NCI-H2196 (cell line): Measurements from ENCODE around the gene MISP.
A peak's percentile ranks its signal among the peaks of the same experiment; 100 is the strongest.

Experiments
- DNase-seq: peaks from one replicate; lab custom pipeline; 2025; ENCODE audit not compliant: unreplicated experiment; lab: John Stamatoyannopoulos, UW

Gene MISP

GRCh38 chr19:772730-773436, 22.0 kb downstream of the MISP start:
- peak; percentile 21 for DNase-seq

GRCh38 chr19:776549-776948, 25.6 kb downstream of the MISP start:
- DNase-seq: no peak

GRCh38 chr19:778910-779653, 28.2 kb downstream of the MISP start:
- DNase-seq: no peak

GRCh38 chr19:780935-781334, 30.0 kb downstream of the MISP start:
- no peak for DNase-seq

GRCh38 chr19:781800-782184, 30.9 kb downstream of the MISP start:
- no peak for DNase-seq

GRCh38 chr19:782185-782877, 31.4 kb downstream of the MISP start:
- no peak for DNase-seq

- DNase-seq: no peak
These were observed 32.2 kb downstream of the MISP start for GRCh38 chr19:782878-783668.

GRCh38 chr19:784541-784940, 33.6 kb downstream of the MISP start:
- no peak for DNase-seq

GRCh38 chr19:787536-787935, 36.6 kb downstream of the MISP start:
- DNase-seq: no peak

GRCh38 chr19:788686-788982, 37.7 kb downstream of the MISP start:
- DNase-seq: no peak

- DNase-seq: no peak
These were observed 38.2 kb downstream of the MISP start for GRCh38 chr19:788983-789700.

GRCh38 chr19:789701-790060, 38.8 kb downstream of the MISP start:
- DNase-seq: no peak

GRCh38 chr19:791007-791566, 40.2 kb downstream of the MISP start:
- no peak for DNase-seq

GRCh38 chr19:791567-792305, 40.8 kb downstream of the MISP start:
- no peak for DNase-seq

GRCh38 chr19:792306-792885, 41.5 kb downstream of the MISP start:
- no peak for DNase-seq

- no peak for DNase-seq
These were observed 42.9 kb downstream of the MISP start for GRCh38 chr19:793806-794205.

- DNase-seq: no peak
These were observed 44.2 kb downstream of the MISP start for GRCh38 chr19:795073-795611.

- no peak for DNase-seq
These were observed 45.0 kb downstream of the MISP start for GRCh38 chr19:795691-796581.
